GM18499 (cell line): ENCODE results near the gene SMIM36.
"Not testable (repeated sequence)": the region's sequence is repeated elsewhere in the genome, so short reads cannot be mapped to it uniquely, and the experiment has no call there.

Experiments
- ATAC-seq: cut with Tn5 transposase; IDR thresholded peaks from one replicate; pipeline ENCODE4 v1.9.1; 2021; ENCODE audit warnings: moderate number of reproducible peaks; ENCODE audit not compliant: insufficient read depth, unreplicated experiment

The SMIM36 gene

GRCh38 chr17:55458978-55459377 lies 52.3 kb downstream of the SMIM36 start:
- peak; percentile 46 for ATAC-seq

GRCh38 chr17:55458287-55458900 lies 52.9 kb downstream of the SMIM36 start:
- no peak for ATAC-seq

- no peak for ATAC-seq
Observed at GRCh38 chr17:55456307-55457240, 54.7 kb downstream of the SMIM36 start.

GRCh38 chr17:55454906-55455474 lies 56.3 kb downstream of the SMIM36 start:
- no peak for ATAC-seq

- no peak for ATAC-seq
Observed at GRCh38 chr17:55453839-55454557, 57.3 kb downstream of the SMIM36 start.

GRCh38 chr17:55452139-55452790 lies 59.0 kb downstream of the SMIM36 start:
- ATAC-seq: no peak

- ATAC-seq: no peak
Observed at GRCh38 chr17:55451758-55452138, 59.5 kb downstream of the SMIM36 start.

- no peak for ATAC-seq
Observed at GRCh38 chr17:55451203-55451641, 60.0 kb downstream of the SMIM36 start.

GRCh38 chr17:55450232-55450825 lies 60.9 kb downstream of the SMIM36 start:
- ATAC-seq: no peak

GRCh38 chr17:55448681-55449080 lies 62.6 kb downstream of the SMIM36 start:
- no peak for ATAC-seq

- no peak for ATAC-seq
Observed at GRCh38 chr17:55446581-55447205, 64.6 kb downstream of the SMIM36 start.

GRCh38 chr17:55446004-55446403 lies 65.2 kb downstream of the SMIM36 start:
- not testable (repeated sequence) for ATAC-seq

GRCh38 chr17:55444471-55445441 lies 66.5 kb downstream of the SMIM36 start:
- ATAC-seq: peak; percentile 44

- no peak for ATAC-seq
Observed at GRCh38 chr17:55443904-55444303, 67.3 kb downstream of the SMIM36 start.

- no peak for ATAC-seq
Observed at GRCh38 chr17:55442953-55443683, 68.1 kb downstream of the SMIM36 start.

GRCh38 chr17:55442462-55442861 lies 68.8 kb downstream of the SMIM36 start:
- ATAC-seq: no peak

- ATAC-seq: no peak
Observed at GRCh38 chr17:55441544-55441943, 69.7 kb downstream of the SMIM36 start.
